Muscle layer of colon (tissue), 2 donors: Measurements from ENCODE around the gene ZFYVE9.
"Not testable (repeated sequence)": the region's sequence is repeated elsewhere in the genome, so short reads cannot be mapped to it uniquely, and the experiment has no call there.

Source experiments
- H3K27ac ChIP-seq: one replicate; pipeline ENCODE4 v1.7.0; 2013; ENCODE audit warnings: low read depth, mild to moderate bottlenecking, low read length, moderate library complexity
- H3K27me3 ChIP-seq, 2 donors: one replicate each; pipeline ENCODE4 v1.7.0; 2013; ENCODE audit warnings: low read length in 2 of 2, mild to moderate bottlenecking in 2 of 2; ENCODE audit not compliant: insufficient read depth in 2 of 2, control insufficient read depth in 1 of 2
- H3K36me3 ChIP-seq: one replicate; pipeline ENCODE4 v1.7.0; 2013; ENCODE audit warnings: mild to moderate bottlenecking, low read length; ENCODE audit not compliant: insufficient read depth
- H3K4me1 ChIP-seq: one replicate; pipeline ENCODE4 v1.7.0; 2013; ENCODE audit warnings: mild to moderate bottlenecking, low read length; ENCODE audit not compliant: insufficient read depth
- H3K4me3 ChIP-seq, 2 donors: one replicate each; pipeline ENCODE4 v1.7.0; 2013; ENCODE audit warnings: low read length in 2 of 2, low read depth in 1 of 2, mild to moderate bottlenecking in 1 of 2, moderate library complexity in 1 of 2
- H3K9ac ChIP-seq: one replicate; pipeline ENCODE4 v1.7.0; 2013; ENCODE audit warnings: low read length
- H3K9me3 ChIP-seq: one replicate; pipeline ENCODE4 v1.7.0; 2013; ENCODE audit warnings: mild to moderate bottlenecking, low read length
- donor health status: abdominal sarcoma.
- donor health status: Adenocarcinoma of cecum.

ZFYVE9 gene

GRCh38 chr1:52141513-52142219 is at the start of gene ZFYVE9:
Gene ZFYVE9, plus strand, starts transcription at chr1:52142089. Its CDS starts 91,118 bp downstream, at chr1:52233207.
- Histone ChIP-seq H3K4me1 (peaks cover 29% of the 10 kb centered on the region), H3K27ac (peak within 1 kb of the TSS; percentile 79)

GRCh38 chr1:52094300-52094699 is 47.6 kb upstream of the ZFYVE9 start:
- not testable (repeated sequence) for H3K9me3 ChIP-seq, H3K9ac ChIP-seq, H3K27me3 ChIP-seq, H3K36me3 ChIP-seq, H3K27ac ChIP-seq, H3K4me1 ChIP-seq, H3K4me3 ChIP-seq

More at GRCh38 chr1:52141513-52142219, at the start of gene ZFYVE9:
- Histone ChIP-seq H3K9me3 (no peaks in the 10 kb centered on the region), H3K9ac (peak within 1 kb of the TSS; percentile 79), H3K4me3 (peak within 1 kb of the TSS; percentile 67 to 71), H3K27me3 (no peaks in the 10 kb centered on the region), H3K36me3 (no peaks in the 10 kb centered on the region)

GRCh38 chr1:52096216-52096615 is 45.7 kb upstream of the ZFYVE9 start:
- Histone ChIP-seq H3K36me3 (no peaks in the 10 kb centered on the region), H3K27ac (no peak overlapping the region), H3K4me3 (no peak overlapping the region), H3K27me3 (no peaks in the 10 kb centered on the region), H3K9me3 (no peaks in the 10 kb centered on the region), H3K9ac (no peak overlapping the region), H3K4me1 (no peaks in the 10 kb centered on the region)

GRCh38 chr1:52098139-52098871 is 43.6 kb upstream of the ZFYVE9 start:
- Histone ChIP-seq H3K9me3 (no peaks in the 10 kb centered on the region), H3K4me1 (no peaks in the 10 kb centered on the region), H3K9ac (no peak overlapping the region), H3K36me3 (no peaks in the 10 kb centered on the region), H3K4me3 (no peak overlapping the region), H3K27me3 (no peaks in the 10 kb centered on the region), H3K27ac (no peak overlapping the region)

GRCh38 chr1:52102336-52103013 is 39.4 kb upstream of the ZFYVE9 start:
- no peak overlapping the region for H3K9ac ChIP-seq
- H3K27me3 ChIP-seq, result no peaks in the 10 kb centered on the region
- no peaks in the 10 kb centered on the region for H3K4me1 ChIP-seq
- H3K9me3 ChIP-seq, result no peaks in the 10 kb centered on the region
- H3K4me3 ChIP-seq, result no peak overlapping the region
- no peaks in the 10 kb centered on the region for H3K36me3 ChIP-seq
- H3K27ac ChIP-seq, result no peak overlapping the region

- Histone ChIP-seq H3K27me3 (no peaks in the 10 kb centered on the region), H3K27ac (no peak overlapping the region)
Measured at GRCh38 chr1:52111492-52111891, 30.4 kb upstream of the ZFYVE9 start.

GRCh38 chr1:52112489-52112888 is 29.4 kb upstream of the ZFYVE9 start:
- Histone ChIP-seq H3K9me3 (no peaks in the 10 kb centered on the region), H3K27ac (no peak overlapping the region), H3K4me3 (no peak overlapping the region), H3K9ac (no peak overlapping the region), H3K36me3 (no peaks in the 10 kb centered on the region), H3K4me1 (no peaks in the 10 kb centered on the region), H3K27me3 (no peaks in the 10 kb centered on the region)

More at GRCh38 chr1:52111492-52111891, 30.4 kb upstream of the ZFYVE9 start:
- Histone ChIP-seq H3K36me3 (no peaks in the 10 kb centered on the region), H3K4me1 (no peaks in the 10 kb centered on the region), H3K4me3 (no peak overlapping the region), H3K9me3 (no peaks in the 10 kb centered on the region), H3K9ac (no peak overlapping the region)

GRCh38 chr1:52119301-52120079 is 22.4 kb upstream of the ZFYVE9 start:
- no peak overlapping the region for H3K4me3 ChIP-seq
- no peaks in the 10 kb centered on the region for H3K9me3 ChIP-seq
- H3K27ac ChIP-seq, result no peak overlapping the region
- no peak overlapping the region for H3K9ac ChIP-seq
- no peaks in the 10 kb centered on the region for H3K27me3 ChIP-seq
- H3K4me1 ChIP-seq, result no peaks in the 10 kb centered on the region
- no peaks in the 10 kb centered on the region for H3K36me3 ChIP-seq

- no peaks in the 10 kb centered on the region for H3K27me3 ChIP-seq
- H3K9ac ChIP-seq, result no peak overlapping the region
- no peaks in the 10 kb centered on the region for H3K36me3 ChIP-seq
- no peak overlapping the region for H3K27ac ChIP-seq
- H3K9me3 ChIP-seq, result no peaks in the 10 kb centered on the region
- no peak overlapping the region for H3K4me3 ChIP-seq
- H3K4me1 ChIP-seq, result no peaks in the 10 kb centered on the region
Measured at GRCh38 chr1:52122384-52122783, 19.5 kb upstream of the ZFYVE9 start.

- no peaks in the 10 kb centered on the region for H3K27me3 ChIP-seq
- no peaks in the 10 kb centered on the region for H3K9me3 ChIP-seq
- no peak overlapping the region for H3K4me3 ChIP-seq
- no peaks in the 10 kb centered on the region for H3K36me3 ChIP-seq
- no peak overlapping the region for H3K9ac ChIP-seq
- no peak overlapping the region for H3K27ac ChIP-seq
- no peaks in the 10 kb centered on the region for H3K4me1 ChIP-seq
Measured at GRCh38 chr1:52123622-52124021, 18.3 kb upstream of the ZFYVE9 start.
